Stomach (tissue), 4 donors: ENCODE results near the gene SLC27A2.

Source experiments
- EP300 ChIP-seq: sonication (generic); formaldehyde crosslinking; IDR thresholded peaks from one replicate; pipeline ENCODE4 v1.6.1; 2017; ENCODE audit warnings: antibody characterized with exemption
- POLR2A ChIP-seq, 4 donors: fragments of 450-650 bp; IDR thresholded peaks; one replicate each; pipeline ENCODE4 v1.6.1; 2016; ENCODE audit warnings: antibody characterized with exemption in 4 of 4, control low read depth in 2 of 4, mild to moderate bottlenecking in 1 of 4, moderate library complexity in 1 of 4
- TF ChIP-seq, protein P1 (sequence below), 7 experiments: fragments of 450-650 bp in 4 of 7; fragments of 200-600 bp in 3 of 7; sonication (generic) in 3 of 7; IDR thresholded peaks; one replicate each; pipeline ENCODE4 v1.5.1; 2016 to 2019; ENCODE audit warnings: antibody characterized with exemption in 7 of 7, control low read depth in 2 of 7, mild to moderate bottlenecking in 1 of 7

DNA sequence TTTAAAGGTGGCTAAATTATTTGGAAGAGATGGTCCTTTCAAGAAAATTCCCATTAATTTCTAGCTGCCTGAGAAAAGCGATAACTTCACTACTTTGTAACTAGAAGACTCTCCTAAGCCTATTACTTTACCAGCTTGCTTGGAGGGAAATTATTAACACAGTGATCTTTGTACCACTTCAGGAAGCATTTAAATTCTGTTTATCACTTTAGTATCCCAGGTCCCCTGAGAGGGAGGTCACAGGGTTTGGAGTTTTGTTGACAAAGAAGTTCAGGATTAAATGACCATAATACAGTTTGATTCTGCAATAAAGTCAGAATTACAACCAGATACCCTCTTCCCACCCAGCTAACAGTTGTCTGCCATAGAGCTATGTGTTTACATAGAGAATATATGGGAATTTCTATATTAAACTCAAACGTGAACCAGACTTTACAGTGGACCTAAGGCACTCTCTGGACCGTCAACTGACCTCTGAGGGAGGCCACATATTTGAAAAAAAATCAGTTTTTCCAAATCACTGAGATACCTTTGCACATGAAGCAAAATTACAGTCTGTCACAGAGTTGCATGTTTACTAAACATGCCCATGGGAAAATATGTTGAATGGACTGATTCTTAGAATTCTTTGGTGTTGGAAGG is 3.0 kb downstream of the SLC27A2 start:
- TF ChIP-seq, protein P1, sequence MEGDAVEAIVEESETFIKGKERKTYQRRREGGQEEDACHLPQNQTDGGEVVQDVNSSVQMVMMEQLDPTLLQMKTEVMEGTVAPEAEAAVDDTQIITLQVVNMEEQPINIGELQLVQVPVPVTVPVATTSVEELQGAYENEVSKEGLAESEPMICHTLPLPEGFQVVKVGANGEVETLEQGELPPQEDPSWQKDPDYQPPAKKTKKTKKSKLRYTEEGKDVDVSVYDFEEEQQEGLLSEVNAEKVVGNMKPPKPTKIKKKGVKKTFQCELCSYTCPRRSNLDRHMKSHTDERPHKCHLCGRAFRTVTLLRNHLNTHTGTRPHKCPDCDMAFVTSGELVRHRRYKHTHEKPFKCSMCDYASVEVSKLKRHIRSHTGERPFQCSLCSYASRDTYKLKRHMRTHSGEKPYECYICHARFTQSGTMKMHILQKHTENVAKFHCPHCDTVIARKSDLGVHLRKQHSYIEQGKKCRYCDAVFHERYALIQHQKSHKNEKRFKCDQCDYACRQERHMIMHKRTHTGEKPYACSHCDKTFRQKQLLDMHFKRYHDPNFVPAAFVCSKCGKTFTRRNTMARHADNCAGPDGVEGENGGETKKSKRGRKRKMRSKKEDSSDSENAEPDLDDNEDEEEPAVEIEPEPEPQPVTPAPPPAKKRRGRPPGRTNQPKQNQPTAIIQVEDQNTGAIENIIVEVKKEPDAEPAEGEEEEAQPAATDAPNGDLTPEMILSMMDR (IDR thresholded peaks at IDR 0.05): no peak
- TF ChIP-seq EP300: no peak
- no peak for TF ChIP-seq POLR2A (IDR thresholded peaks at IDR 0.05)
